Right kidney (tissue), 1 donor: ENCODE measurements around the gene RANBP3.

ENCODE experiments used
- DNase-seq: peaks from one replicate; pipeline ENCODE4 v3.0.0-alpha.2; 2016

The RANBP3 gene

GRCh38 chr19:5951338-5951861, 26.5 kb downstream of the RANBP3 start:
- peak; percentile 68 for DNase-seq

- no peak for DNase-seq
These were observed 27.2 kb downstream of the RANBP3 start for GRCh38 chr19:5950741-5951140.

DNA sequence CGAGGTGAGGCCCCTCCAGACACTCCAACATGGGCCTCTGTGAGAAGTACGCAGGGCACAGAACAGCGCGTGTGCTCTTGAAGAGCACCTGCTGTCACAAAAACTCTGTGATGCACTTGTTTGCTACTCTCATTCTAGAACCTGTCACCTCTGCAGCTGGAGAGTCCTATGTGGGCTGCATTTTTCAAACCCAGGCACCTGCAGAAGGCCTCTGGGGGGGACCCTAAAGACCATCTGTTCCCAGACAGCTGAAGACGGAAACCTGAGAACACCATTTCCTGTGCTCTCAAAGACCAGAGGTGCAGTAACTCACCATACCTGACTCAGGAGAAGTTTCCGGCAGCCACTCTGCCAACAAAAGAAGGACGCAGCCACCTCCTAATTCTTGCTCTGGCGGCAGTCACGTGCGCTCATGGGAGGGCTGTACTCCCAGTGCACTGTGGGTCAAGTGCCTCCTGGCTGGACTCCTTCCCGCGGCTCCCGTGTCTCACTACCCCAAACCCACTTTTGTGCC, 28.1 kb downstream of the RANBP3 start:
- no peak for DNase-seq

DNA sequence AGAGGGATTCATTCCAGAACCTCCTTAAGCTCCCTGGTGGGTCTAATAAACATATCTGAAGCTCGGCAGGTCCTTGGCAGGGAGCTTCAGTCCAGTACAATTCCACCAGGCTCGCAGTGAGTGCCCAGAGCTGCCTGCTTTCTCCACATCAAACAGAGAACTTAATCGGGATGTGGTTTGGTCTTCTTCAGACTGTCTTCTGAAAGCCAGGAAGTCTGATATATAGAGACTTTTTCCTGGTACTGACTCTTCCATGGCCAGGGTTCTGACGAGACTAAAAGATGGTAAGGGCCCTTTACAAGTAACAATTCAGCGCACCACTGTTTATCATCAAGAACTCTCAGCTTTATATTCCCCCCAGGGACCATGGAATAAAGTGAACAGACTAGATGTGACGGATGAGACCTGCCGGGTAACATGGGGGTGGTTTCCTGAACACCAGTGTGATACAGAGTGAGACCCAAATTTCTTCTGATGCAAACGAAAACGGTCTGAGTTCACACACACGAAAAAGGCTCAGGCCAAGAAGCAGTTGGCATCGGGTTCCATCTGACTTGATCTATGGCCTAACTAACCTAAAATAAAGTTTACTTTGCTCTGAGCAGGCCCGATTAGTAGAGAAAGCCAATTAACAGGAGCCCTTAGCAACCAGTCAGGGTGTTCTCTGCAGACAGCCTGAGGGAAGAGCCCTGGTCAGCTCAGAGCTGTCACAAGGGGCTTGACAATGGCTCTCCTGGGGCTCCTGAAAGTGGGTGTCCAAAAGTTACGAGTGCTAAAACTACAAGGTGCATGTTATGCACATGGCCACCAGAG, 29.0 kb downstream of the RANBP3 start:
- no peak for DNase-seq

DNA sequence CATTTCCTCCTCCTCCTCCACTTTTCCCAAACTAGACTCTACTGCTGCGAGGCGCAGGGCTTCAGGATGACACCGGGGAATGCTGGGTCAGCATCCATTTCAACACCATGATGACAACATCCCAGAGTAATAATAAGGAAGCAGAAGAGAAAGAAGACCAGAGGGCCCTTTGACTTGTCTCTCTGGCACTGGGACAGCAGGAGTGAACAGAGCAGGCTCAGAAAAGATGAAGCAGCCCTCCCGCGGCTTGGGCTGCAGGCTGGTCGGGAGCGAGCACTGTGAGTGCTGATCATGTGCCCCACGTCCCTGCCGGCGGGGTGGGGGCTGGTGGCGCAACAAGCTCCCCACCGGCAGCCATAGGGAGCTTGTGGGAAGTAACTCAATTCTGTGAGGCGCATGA, 30.5 kb downstream of the RANBP3 start:
- no peak for DNase-seq

DNA sequence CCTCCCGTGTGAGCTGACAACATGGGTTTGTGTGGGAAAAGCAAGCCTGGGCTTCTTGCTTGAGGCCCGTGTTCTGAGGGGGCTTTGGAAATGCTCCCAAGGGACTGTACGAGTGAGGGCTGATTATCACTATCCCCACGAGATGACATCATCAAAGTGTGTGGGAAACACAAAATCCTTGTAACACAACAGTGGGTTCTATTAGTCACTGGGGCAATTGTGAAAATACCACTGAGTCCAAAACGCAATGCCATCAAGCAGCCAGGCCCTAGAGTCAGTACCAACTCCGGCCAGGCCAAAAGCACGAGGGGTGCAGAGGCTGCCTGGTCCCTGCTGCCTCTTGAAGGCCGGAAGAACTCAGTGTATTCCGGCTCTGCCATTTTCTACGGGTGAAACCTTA, 34.3 kb downstream of the RANBP3 start:
- no peak for DNase-seq

GRCh38 chr19:5943045-5943444, 34.9 kb downstream of the RANBP3 start:
- no peak for DNase-seq

DNA sequence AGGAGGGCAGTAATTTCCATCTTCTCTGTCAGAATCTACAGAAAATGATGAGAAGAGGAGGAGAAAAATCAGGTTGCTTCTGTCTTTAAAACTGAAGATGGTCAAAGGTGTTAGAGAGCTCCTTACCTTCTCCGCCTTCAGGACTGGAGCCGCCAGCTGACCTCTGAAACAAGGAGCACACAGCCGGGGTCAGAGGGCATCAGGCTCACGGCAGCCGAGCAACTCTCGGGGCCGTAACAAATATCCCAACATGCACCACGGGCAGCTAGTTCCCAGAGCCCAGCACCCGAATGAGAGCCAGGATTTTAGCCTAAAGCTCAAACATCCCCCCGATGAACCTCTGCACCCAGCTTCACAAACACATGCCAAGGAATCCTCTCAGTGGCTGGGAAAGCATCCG, 36.3 kb downstream of the RANBP3 start:
- no peak for DNase-seq

DNA sequence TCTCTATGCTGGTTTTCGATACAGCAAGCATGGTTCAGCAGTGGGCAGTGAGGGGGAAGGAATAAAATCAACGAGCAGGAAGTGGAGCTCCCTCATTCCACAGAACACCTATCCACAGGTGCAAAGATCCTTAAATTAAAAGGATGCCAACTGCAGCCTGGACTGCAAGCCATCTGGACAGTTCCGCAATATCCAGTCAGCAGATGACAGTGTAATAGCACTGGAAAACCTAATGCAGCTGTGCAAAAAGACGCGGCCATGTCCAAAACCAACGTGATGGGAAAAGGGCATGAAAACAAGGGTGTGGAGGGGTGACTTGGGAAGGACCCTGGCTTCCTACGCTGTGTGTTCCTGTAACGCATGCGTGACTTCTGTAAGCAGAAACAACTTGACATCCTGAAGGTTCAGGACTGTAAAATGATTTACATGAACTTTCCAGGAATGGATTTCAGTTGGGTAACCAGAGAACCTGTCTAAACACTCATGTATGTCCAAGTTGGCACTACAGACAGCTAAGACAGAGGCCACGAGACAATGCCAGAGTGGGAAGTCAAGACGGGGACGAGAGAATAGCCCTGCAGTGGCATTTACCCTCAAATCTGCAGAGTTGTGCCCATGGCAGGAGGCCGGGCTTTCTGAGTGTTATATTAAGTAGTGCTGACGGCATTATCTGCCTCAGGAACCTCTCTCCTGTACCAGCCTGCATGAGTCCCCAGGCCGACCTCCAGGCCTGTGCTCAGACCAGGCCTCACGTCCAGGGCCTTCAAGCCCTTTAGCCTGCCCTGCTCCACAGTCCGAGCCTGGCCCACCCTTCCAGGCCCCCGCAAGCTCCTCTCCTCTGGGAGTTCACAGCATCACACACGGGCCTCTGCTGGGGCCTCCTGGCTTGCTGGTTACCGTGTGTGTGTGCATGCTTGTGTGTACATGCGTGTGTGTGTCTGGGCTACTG, 37.4 kb downstream of the RANBP3 start:
- DNase-seq, result no peak

- DNase-seq, result no peak
These were observed 40.4 kb downstream of the RANBP3 start for GRCh38 chr19:5937550-5937949.

DNA sequence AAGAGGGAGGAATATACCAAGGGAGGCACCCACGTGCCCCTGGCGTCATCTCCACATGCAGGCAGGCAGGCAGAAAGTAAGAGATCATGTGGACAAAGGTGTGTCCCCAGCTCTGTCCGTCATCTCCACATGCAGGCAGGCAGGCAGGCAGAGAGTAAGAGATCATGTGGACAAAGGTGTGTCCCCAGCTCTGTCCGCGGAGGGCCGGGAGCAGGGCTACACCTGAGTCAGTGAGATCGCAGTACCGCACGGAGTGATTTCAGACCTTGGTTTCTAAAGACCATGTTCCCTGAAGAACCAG, 41.7 kb downstream of the RANBP3 start:
- DNase-seq, result no peak

- DNase-seq, result peak; percentile 75
These were observed 42.3 kb downstream of the RANBP3 start for GRCh38 chr19:5935473-5936291.

- no peak for DNase-seq
These were observed 43.0 kb downstream of the RANBP3 start for GRCh38 chr19:5934774-5935472.

DNA sequence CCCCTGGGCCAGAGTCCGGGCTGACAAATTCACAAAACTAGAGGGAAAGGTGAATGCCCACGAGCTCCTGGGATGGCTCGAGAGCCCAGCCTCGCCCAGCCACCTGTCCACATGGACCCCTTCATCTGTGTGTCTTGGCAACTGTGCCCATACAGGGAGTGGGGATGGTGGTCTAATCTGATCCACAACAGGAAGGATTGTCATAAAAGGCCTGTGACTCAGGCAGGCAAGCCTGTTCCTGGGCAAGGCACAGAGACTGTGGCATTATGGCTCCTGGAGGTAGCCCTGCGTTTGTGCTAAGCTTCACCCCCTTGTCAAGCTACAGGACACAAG, 43.9 kb downstream of the RANBP3 start:
- no peak for DNase-seq

DNA sequence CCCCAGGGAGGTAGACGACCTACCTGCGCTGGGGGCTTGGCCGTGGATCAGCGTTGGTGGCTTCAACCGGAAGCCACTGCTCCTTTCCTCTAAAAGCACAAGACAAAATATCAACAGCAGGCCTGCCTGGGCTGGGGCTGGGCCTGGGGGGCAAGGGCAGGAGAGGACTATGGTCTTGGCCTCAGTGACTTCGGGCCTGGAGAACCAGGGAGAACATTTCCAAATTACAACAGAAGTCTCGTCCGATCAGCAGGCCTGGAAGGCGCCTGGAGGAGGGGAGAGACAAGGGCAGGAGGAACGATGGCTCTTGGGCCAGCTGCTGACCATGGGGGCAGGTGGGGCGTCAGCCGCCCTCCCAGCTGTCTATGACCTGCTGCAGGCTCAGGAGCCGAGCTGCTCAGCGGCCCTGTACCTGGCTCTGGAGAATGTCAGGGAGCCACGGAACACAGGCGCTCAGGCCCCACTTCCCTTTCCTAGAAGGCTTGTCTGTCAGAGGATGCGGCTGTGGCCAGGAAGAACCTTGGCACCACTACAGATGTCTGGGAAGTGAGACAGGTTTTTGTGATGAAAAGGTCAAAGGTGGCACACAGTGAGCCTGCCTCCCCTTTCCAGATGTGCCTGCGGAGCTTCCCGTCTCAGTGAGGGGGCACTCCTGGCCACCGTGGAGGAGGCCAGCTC, 44.4 kb downstream of the RANBP3 start:
- DNase-seq, result no peak

DNA sequence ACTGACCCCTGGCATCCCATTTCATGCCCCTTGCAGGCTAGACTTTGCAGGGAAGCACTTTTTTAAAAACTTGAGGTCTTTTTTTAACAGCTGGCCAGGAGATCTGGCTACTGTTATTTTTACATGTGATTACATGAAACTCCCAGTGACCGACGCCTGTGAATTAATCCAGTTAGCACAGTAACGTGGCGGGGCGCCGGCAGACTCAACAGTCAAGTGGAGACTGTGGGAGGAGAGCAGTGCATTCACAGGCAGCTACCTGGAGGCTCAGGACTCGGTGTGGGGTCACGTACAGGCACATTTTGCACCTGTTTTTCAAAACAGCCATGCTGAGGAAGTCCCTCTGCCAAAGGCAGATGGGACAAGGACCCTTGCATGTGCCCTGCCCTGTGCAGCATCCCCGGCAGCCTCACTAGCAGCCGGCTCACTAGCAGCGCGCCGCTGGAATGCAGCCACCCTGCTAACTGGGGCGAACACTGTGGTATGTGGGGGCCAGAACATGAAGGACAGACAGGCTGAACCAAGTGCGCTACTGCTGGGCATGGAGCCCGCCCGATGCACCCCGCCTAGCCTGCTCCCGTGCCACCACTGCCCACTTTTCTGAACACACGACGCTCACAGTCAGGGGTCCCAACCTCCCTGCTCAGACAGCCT, 45.2 kb downstream of the RANBP3 start:
- no peak for DNase-seq

GRCh38 chr19:5932146-5932545, 45.8 kb downstream of the RANBP3 start:
- DNase-seq, result no peak

- no peak for DNase-seq
These were observed 46.7 kb downstream of the RANBP3 start for GRCh38 chr19:5931251-5931650.

GRCh38 chr19:5929625-5930024, 48.3 kb downstream of the RANBP3 start:
- DNase-seq, result no peak

- DNase-seq, result no peak
These were observed 48.8 kb downstream of the RANBP3 start for GRCh38 chr19:5929179-5929578.

DNA sequence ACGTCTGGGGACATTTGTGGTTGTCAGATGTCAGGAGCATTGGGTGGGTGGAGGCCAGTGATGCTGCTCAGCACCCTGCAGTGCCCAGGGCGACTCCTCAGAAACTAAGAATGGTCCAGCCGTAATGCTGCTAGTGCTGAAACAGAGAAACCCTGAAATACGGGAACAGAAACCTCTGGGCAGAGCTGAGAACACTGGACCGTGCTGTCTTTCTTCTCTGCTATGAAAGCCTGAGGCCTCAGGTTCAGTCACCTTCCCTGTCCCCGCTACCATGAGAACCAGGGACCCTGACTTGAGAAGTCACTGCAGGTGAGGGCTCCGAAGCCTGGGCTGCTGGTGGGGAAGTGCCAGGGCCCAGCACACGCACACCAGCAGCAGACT, 50.5 kb downstream of the RANBP3 start:
- no peak for DNase-seq
